Prostate gland (tissue), 2 donors: ENCODE results near the gene TBC1D14. TPM values are rescaled to one million over a fixed set of nuclear protein-coding genes. Genes with fewer than 3 reads are reported as not detected.
"Not testable (repeated sequence)": the region's sequence is repeated elsewhere in the genome, so short reads cannot be mapped to it uniquely, and the experiment has no call there.

Source experiments
- DNase-seq: peaks from one replicate; pipeline ENCODE4 v3.0.0-alpha.2; 2019; ENCODE audit warnings: low spot score
- H3K27ac ChIP-seq, 2 donors: fragments of 200-600 bp; sonication (generic); 2 replicates each; pipeline ENCODE4 v1.5.1; 2017 to 2019
- H3K27me3 ChIP-seq: fragments of 200-600 bp; sonication (generic); replicated peaks from 2 replicates; pipeline ENCODE4 v1.5.1; 2019; ENCODE audit not compliant: insufficient read depth
- H3K36me3 ChIP-seq, 2 donors: fragments of 200-600 bp; sonication (generic); 1 replicate in 1 of 2; 2 replicates in 1 of 2; pipeline versions ENCODE4 v1.5.1 to v1.8.1; 2017 to 2019
- H3K4me1 ChIP-seq: fragments of 200-600 bp; sonication (generic); replicated peaks from 2 replicates; pipeline ENCODE4 v1.5.1; 2019
- H3K4me3 ChIP-seq, 2 donors: fragments of 200-600 bp; sonication (generic); 2 replicates each; pipeline ENCODE4 v1.5.1; 2017 to 2019
- H3K9me3 ChIP-seq: fragments of 200-600 bp; sonication (generic); 2 replicates; pipeline ENCODE4 v1.5.1; 2017
- CTCF ChIP-seq, 4 experiments: fragments of 200-600 bp in 2 of 4; fragments of 450-650 bp in 2 of 4; sonication (generic) in 2 of 4; IDR thresholded peaks; 1 replicate in 3 of 4; 2 replicates in 1 of 4; pipeline ENCODE4 v1.5.1; 2016 to 2019; ENCODE audit warnings: antibody characterized with exemption in 4 of 4, mild to moderate bottlenecking in 2 of 4, moderate library complexity in 2 of 4
- POLR2A ChIP-seq: fragments of 450-650 bp; IDR thresholded peaks from one replicate; pipeline ENCODE4 v1.6.1; 2016; ENCODE audit warnings: antibody characterized with exemption, mild to moderate bottlenecking
- POLR2AphosphoS5 ChIP-seq: sonication (generic); formaldehyde crosslinking; IDR thresholded peaks from one replicate; pipeline ENCODE4 v1.6.1; 2017; ENCODE audit warnings: antibody characterized with exemption
- WGBS: methylation state at CpG from one replicate; pipeline ENCODE4 v1.1.5; 2018; 5-methylcytosine and 5-hydroxymethylcytosine counted together
- intact Hi-C: fragments of 100-400 bp; cut with DNase I; formaldehyde crosslinking; loops from one replicate; pipeline ENCODE4 v1.14.2; 2022
- total RNA-seq, 2 donors: library from RNA; depleted of rRNA; stranded (reverse); fragments of >200 nt; gene quantifications; one replicate each; pipeline ENCODE4 v1.1.0, GENCODE V29; 2016

TBC1D14 gene
- total RNA-seq, 2 donors from 2014 or later = 56.2 to 90.5 TPM

GRCh38 chr4:7077371-7077770 is 167.7 kb downstream of the TBC1D14 start:
- no peak for DNase-seq
- H3K36me3 ChIP-seq = no peaks in the 10 kb centered on the region
- H3K4me1 ChIP-seq = no peaks in the 10 kb centered on the region
- TF ChIP-seq POLR2AphosphoS5 (no peak), CTCF (IDR thresholded peaks at IDR 0.05) (no peak), POLR2A (no peak)
- 91% methylated on average over 12 of the region's 12 CpGs for WGBS
- no peaks in the 10 kb centered on the region for H3K27me3 ChIP-seq
- no peaks in the 10 kb centered on the region for H3K9me3 ChIP-seq
- intact Hi-C loops = no loop called here
- no peak overlapping the region for H3K4me3 ChIP-seq
- H3K27ac ChIP-seq = no peak overlapping the region

- TF ChIP-seq POLR2A = no peak
- TF ChIP-seq POLR2AphosphoS5 = no peak
- TF ChIP-seq CTCF (IDR thresholded peaks at IDR 0.05) = no peak
- Histone ChIP-seq H3K36me3 (no peaks in the 10 kb centered on the region), H3K27me3 (no peaks in the 10 kb centered on the region), H3K9me3 (no peaks in the 10 kb centered on the region), H3K4me3 (no peak overlapping the region), H3K27ac (no peak overlapping the region), H3K4me1 (no peaks in the 10 kb centered on the region)
- DNase-seq = no peak
- intact Hi-C loops = no loop called here
- 86% methylated on average over 5 of the region's 5 CpGs for WGBS
These were observed 168.4 kb downstream of the TBC1D14 start for GRCh38 chr4:7078025-7078424.

- H3K27ac ChIP-seq, H3K27me3 ChIP-seq, H3K4me3 ChIP-seq, H3K4me1 ChIP-seq, H3K36me3 ChIP-seq, intact Hi-C loops, H3K9me3 ChIP-seq, DNase-seq: not testable (repeated sequence)
These were observed 169.9 kb downstream of the TBC1D14 start for GRCh38 chr4:7079483-7079882.

GRCh38 chr4:7079909-7080308 is 170.3 kb downstream of the TBC1D14 start:
- H3K27me3 ChIP-seq, H3K4me1 ChIP-seq, intact Hi-C loops, H3K4me3 ChIP-seq, DNase-seq, H3K27ac ChIP-seq, H3K9me3 ChIP-seq, H3K36me3 ChIP-seq: not testable (repeated sequence)
- 72% methylated on average over 2 of the region's 2 CpGs for WGBS

Other genes starting within 250 kb of the TBC1D14 start
- 10 to 100 TPM in 1 of 2 donors, 1 to 10 TPM in 1; 7.3 to 21.9 TPM for gene S100P, start 215.9 kb upstream of the TBC1D14 start, total RNA-seq
- gene MRFAP1L1, start 200.0 kb upstream of the TBC1D14 start, total RNA-seq = 10 to 100 TPM; 65.2 to 81.9 TPM
- 10 to 100 TPM; 20.4 to 35.2 TPM for gene BLOC1S4, start 193.7 kb upstream of the TBC1D14 start, total RNA-seq
- 10 to 100 TPM; 35.3 to 42.1 TPM for gene KIAA0232, start 127.1 kb upstream of the TBC1D14 start, total RNA-seq
- gene TADA2B, start 133.5 kb downstream of the TBC1D14 start, total RNA-seq = 10 to 100 TPM; 34.5 to 41.2 TPM
- 10 to 100 TPM; 12.8 to 25.6 TPM for gene GRPEL1, start 158.2 kb downstream of the TBC1D14 start, total RNA-seq